GM23338 (cell line): ENCODE results near the gene ABCB11. TPM values are rescaled to one million over a fixed set of nuclear protein-coding genes. Genes with fewer than 3 reads are reported as not detected.

Source experiments
- ATAC-seq: fragments of 200-7000 bp; cut with Tn5 transposase; 3 replicates; pipeline ENCODE4 v1.9.1; 2020
- DNase-seq: peaks from one replicate; pipeline ENCODE4 v3.0.0-alpha.2; 2015; ENCODE audit warnings: low spot score
- H2AFZ ChIP-seq: fragments of 200-600 bp; sonication (generic); 2 replicates; pipeline ENCODE4 v1.8.0; 2016; ENCODE audit warnings: antibody characterized with exemption, mild to moderate bottlenecking, moderate library complexity
- H3F3A ChIP-seq: fragments of 200-600 bp; sonication (generic); replicated peaks from 2 replicates; pipeline ENCODE4 v1.8.0; 2017; ENCODE audit warnings: antibody characterized with exemption, mixed run types, low read depth
- H3K27ac ChIP-seq: fragments of 200-600 bp; sonication (generic); 2 replicates; pipeline ENCODE4 v1.6.1; 2016; ENCODE audit warnings: low read depth
- H3K27me3 ChIP-seq: fragments of 200-600 bp; sonication (generic); 2 replicates; pipeline ENCODE4 v1.8.0; 2016; ENCODE audit warnings: mild to moderate bottlenecking, mixed run types, moderate library complexity; ENCODE audit not compliant: insufficient read depth
- H3K36me3 ChIP-seq: fragments of 200-600 bp; sonication (generic); 2 replicates; pipeline ENCODE4 v1.8.0; 2016; ENCODE audit warnings: mild to moderate bottlenecking; ENCODE audit not compliant: insufficient read depth
- H3K4me1 ChIP-seq: fragments of 200-600 bp; sonication (generic); 2 replicates; pipeline ENCODE4 v1.8.0; 2016; ENCODE audit warnings: mild to moderate bottlenecking, moderate library complexity; ENCODE audit not compliant: insufficient read depth
- H3K4me2 ChIP-seq: fragments of 200-600 bp; sonication (generic); 2 replicates; pipeline ENCODE4 v1.7.1; 2017; ENCODE audit warnings: mixed run types
- H3K4me3 ChIP-seq: fragments of 200-600 bp; sonication (generic); 2 replicates; pipeline ENCODE4 v1.6.1; 2016; ENCODE audit warnings: mixed run types
- H3K79me2 ChIP-seq: fragments of 200-600 bp; sonication (generic); replicated peaks from 2 replicates; pipeline ENCODE4 v1.8.0; 2017; ENCODE audit warnings: mild to moderate bottlenecking; ENCODE audit not compliant: insufficient read depth
- H3K9me2 ChIP-seq: fragments of 200-600 bp; sonication (generic); 2 replicates; pipeline ENCODE4 v1.8.0; 2017; ENCODE audit not compliant: insufficient read depth
- H4K20me1 ChIP-seq: fragments of 200-600 bp; sonication (generic); replicated peaks from 2 replicates; pipeline ENCODE4 v1.8.0; 2017; ENCODE audit warnings: mild to moderate bottlenecking; ENCODE audit not compliant: insufficient read depth
- H3K27ac Mint-ChIP-seq: 2 replicates; pipeline ENCODE4 v1.8.0; 2020; ENCODE audit warnings: inconsistent platforms, mild to moderate bottlenecking, moderate library complexity, mixed read lengths
- H3K27me3 Mint-ChIP-seq: 3 replicates; pipeline ENCODE4 v1.8.0; 2022; ENCODE audit warnings: low read depth, mild to moderate bottlenecking, moderate library complexity, mixed read lengths, inconsistent platforms; ENCODE audit not compliant: insufficient read depth, poor library complexity
- H3K36me3 Mint-ChIP-seq: 3 replicates; pipeline ENCODE4 v1.8.0; 2021; ENCODE audit warnings: low read depth, mild to moderate bottlenecking, inconsistent platforms, moderate library complexity, mixed read lengths
- H3K4me1 Mint-ChIP-seq: 3 replicates; pipeline ENCODE4 v1.8.0; 2020; ENCODE audit warnings: mild to moderate bottlenecking, inconsistent platforms, mixed read lengths
- H3K4me3 Mint-ChIP-seq: 3 replicates; pipeline ENCODE4 v1.8.0; 2021; ENCODE audit warnings: moderate library complexity, mild to moderate bottlenecking, inconsistent platforms, mixed read lengths
- H3K9me3 Mint-ChIP-seq: 3 replicates; pipeline ENCODE4 v1.8.0; 2020; ENCODE audit warnings: moderate library complexity, mild to moderate bottlenecking, inconsistent platforms, mixed read lengths
- CREB1 ChIP-seq: fragments of 250-450 bp; sonication (Bioruptor Pico); IDR thresholded peaks from 2 replicates; pipeline ENCODE4 v1.5.0; 2020; ENCODE audit warnings: low read depth, mild to moderate bottlenecking, moderate library complexity
- CTCF ChIP-seq, 2 experiments: fragments of 200-600 bp in 1 of 2; sonication (generic) in 1 of 2; conservative IDR thresholded peaks; 2 replicates each; pipeline versions ENCODE4 v1.5.1 to v1.6.1; 2016 to 2017; ENCODE audit warnings: antibody characterized with exemption in 2 of 2, low read depth in 2 of 2, mild to moderate bottlenecking in 2 of 2, moderate library complexity in 1 of 2
- ETS1 ChIP-seq: IDR thresholded peaks from 2 replicates; pipeline ENCODE4 v1.6.1; 2016; ENCODE audit warnings: antibody characterized with exemption
- EZH2 ChIP-seq: fragments of 200-600 bp; sonication (generic); IDR thresholded peaks from one replicate; pipeline ENCODE4 v1.8.0; 2017; ENCODE audit warnings: antibody characterized with exemption, mild to moderate bottlenecking, low read depth; ENCODE audit not compliant: unreplicated experiment
- JUNB ChIP-seq: IDR thresholded peaks from one replicate; pipeline ENCODE4 v1.6.1; 2016; ENCODE audit warnings: antibody characterized with exemption; ENCODE audit not compliant: unreplicated experiment
- NANOG ChIP-seq: IDR thresholded peaks from 2 replicates; pipeline ENCODE4 v1.6.1; 2016; ENCODE audit warnings: antibody characterized with exemption, borderline replicate concordance
- POLR2AphosphoS5 ChIP-seq: IDR thresholded peaks from 2 replicates; pipeline ENCODE4 v1.6.1; 2016; ENCODE audit warnings: antibody characterized with exemption, low read depth
- REST ChIP-seq: IDR thresholded peaks from one replicate; pipeline ENCODE4 v1.6.1; 2018; ENCODE audit warnings: antibody characterized with exemption; ENCODE audit not compliant: unreplicated experiment
- STAT1 ChIP-seq: IDR thresholded peaks from one replicate; pipeline ENCODE4 v1.6.1; 2016; ENCODE audit warnings: antibody characterized with exemption; ENCODE audit not compliant: unreplicated experiment
- ZNF114 ChIP-seq: fragments of 250-450 bp; sonication (Bioruptor Pico); IDR thresholded peaks from 2 replicates; pipeline ENCODE4 v1.5.0; 2020; ENCODE audit warnings: mild to moderate bottlenecking, moderate library complexity
- ZNF331 ChIP-seq: fragments of 250-450 bp; sonication (Bioruptor Pico); IDR thresholded peaks from 2 replicates; pipeline ENCODE4 v1.5.0; 2020; ENCODE audit warnings: low read depth, mild to moderate bottlenecking, moderate library complexity
- ZNF462 ChIP-seq: fragments of 250-450 bp; sonication (Bioruptor Pico); IDR thresholded peaks from 2 replicates; pipeline ENCODE4 v1.5.0; 2020; ENCODE audit warnings: mild to moderate bottlenecking, moderate library complexity
- polyA plus RNA-seq: library from polyadenylated mRNA; unstranded; fragments of >200 nt; fragmentation: Nextera tagmentation; extraction: Ambion mirVana; gene quantifications from 2 replicates; pipeline ENCODE4 v1.2.1, GENCODE V29; 2016
- total RNA-seq: library from RNA; depleted of rRNA; stranded (reverse); fragments of >200 nt; shearing (Covaris generic); gene quantifications from 2 replicates; pipeline ENCODE4 v1.2.3, GENCODE V29; 2014

ABCB11 gene
- total and polyA plus RNA-seq, 2 experiments from 2014 or later = not detected

- no peak for TF ChIP-seq ETS1
- no peak for TF ChIP-seq ZNF331
- TF ChIP-seq STAT1 = no peak
- TF ChIP-seq CTCF (conservative IDR thresholded peaks at IDR 0.05; ENCODE audit: low read depth in 2 of 2) = no peak
- no peak for TF ChIP-seq ZNF114
- no peak for TF ChIP-seq CREB1 (CRISPR knock-in tag)
- TF ChIP-seq JUNB = no peak
- no peak for TF ChIP-seq REST
- TF ChIP-seq POLR2AphosphoS5 = no peak
- TF ChIP-seq EZH2 = no peak
- no peak for TF ChIP-seq NANOG
Observed at GRCh38 chr2:168970711-168971233, 60.4 kb downstream of the ABCB11 start (continued).

- Histone ChIP-seq H3K27me3 (no peaks in the 10 kb centered on the region), H3F3A (no peaks in the 10 kb centered on the region), H4K20me1 (no peaks in the 10 kb centered on the region), H2AFZ (no peak overlapping the region), H3K79me2 (no peaks in the 10 kb centered on the region), H3K9me2 (0 out of 2 replicates have a peak, but pooled peaks cover 4% of the 10 kb centered on the region), H3K36me3 (no peaks in the 10 kb centered on the region), H3K27ac (no peak overlapping the region), H3K4me1 (no peaks in the 10 kb centered on the region), H3K4me2 (no peak overlapping the region), H3K4me3 (no peak overlapping the region)
- ATAC-seq (no peak), DNase-seq (no peak)
- no peaks in the 10 kb centered on the region for H3K36me3 Mint-ChIP-seq
- H3K4me3 Mint-ChIP-seq = no peak overlapping the region
- H3K4me1 Mint-ChIP-seq = peaks cover 4% of the 10 kb centered on the region; the same call in 1 of the 3 replicates
- H3K27me3 Mint-ChIP-seq = no peaks in the 10 kb centered on the region
- H3K9me3 Mint-ChIP-seq = no peaks in the 10 kb centered on the region
- no peak overlapping the region for H3K27ac Mint-ChIP-seq
- TF ChIP-seq ZNF462 (CRISPR knock-in tag) (no peak), POLR2AphosphoS5 (no peak)
Observed at GRCh38 chr2:168969865-168970264, 61.3 kb downstream of the ABCB11 start.
